SK-N-SH treated with all-trans-retinoic acid at 6 μM for 48 hours (cell line): ENCODE results near the gene ZNF185.

ENCODE experiments used
- BACH2 ChIP-seq: fragments of 250-450 bp; sonication (Bioruptor Pico); IDR thresholded peaks from 2 replicates; pipeline ENCODE4 v1.9.0; 2021; ENCODE audit warnings: mild to moderate bottlenecking, borderline replicate concordance
- CSDC2 ChIP-seq: fragments of 250-450 bp; sonication (Bioruptor Pico); IDR thresholded peaks from 2 replicates; pipeline ENCODE4 v1.5.0; 2020; ENCODE audit warnings: mild to moderate bottlenecking, moderate library complexity
- CSRNP3 ChIP-seq: fragments of 250-450 bp; sonication (Bioruptor Pico); IDR thresholded peaks from 2 replicates; pipeline ENCODE4 v1.5.1; 2021; ENCODE audit warnings: mild to moderate bottlenecking, moderate library complexity
- GLIS3 ChIP-seq: fragments of 250-450 bp; sonication (Bioruptor Pico); IDR thresholded peaks from 2 replicates; pipeline ENCODE4 v1.5.0; 2020; ENCODE audit warnings: mild to moderate bottlenecking, moderate library complexity
- ISL1 ChIP-seq: fragments of 250-450 bp; sonication (Bioruptor Pico); IDR thresholded peaks from 2 replicates; pipeline ENCODE4 v2.1.2; 2022; ENCODE audit warnings: mild to moderate bottlenecking, moderate library complexity
- PATZ1 ChIP-seq: fragments of 250-450 bp; sonication (Bioruptor Pico); IDR thresholded peaks from 2 replicates; pipeline ENCODE4 v1.8.0; 2020; ENCODE audit warnings: mild to moderate bottlenecking, moderate library complexity, borderline replicate concordance
- SNAI2 ChIP-seq: fragments of 250-450 bp; sonication (Bioruptor Pico); IDR thresholded peaks from 2 replicates; pipeline ENCODE4 v1.5.0; 2020; ENCODE audit warnings: mild to moderate bottlenecking, moderate library complexity
- TF ChIP-seq, protein P1 (sequence below): fragments of 250-450 bp; sonication (Bioruptor Pico); IDR thresholded peaks from 2 replicates; pipeline ENCODE4 v1.5.0; 2020; ENCODE audit warnings: mild to moderate bottlenecking, moderate library complexity

DNA sequence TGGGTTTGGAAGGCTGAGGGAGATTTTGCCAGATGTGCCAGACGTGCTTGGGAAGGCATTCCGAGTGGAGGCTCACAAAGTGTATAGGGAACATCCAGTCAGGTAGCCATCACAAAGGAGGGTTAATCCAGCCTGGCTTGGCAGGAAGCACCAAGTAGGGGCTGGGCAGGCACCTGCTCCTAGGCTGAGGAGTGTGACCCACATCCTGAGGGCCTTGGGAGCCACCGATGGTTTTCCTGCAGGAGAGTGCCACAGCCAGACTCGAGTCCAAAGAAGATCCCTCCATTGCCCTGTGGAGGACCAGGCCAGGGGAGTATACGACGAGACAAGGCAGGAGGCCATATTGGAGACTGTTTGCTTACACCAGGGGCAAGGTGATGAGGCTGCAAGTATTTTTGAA is 48.8 kb downstream of the ZNF185 start:
- TF ChIP-seq ISL1 (no peak), PATZ1 (no peak), CSRNP3 (CRISPR knock-in tag) (no peak), GLIS3 (CRISPR knock-in tag) (no peak), SNAI2 (CRISPR knock-in tag) (no peak), BACH2 (CRISPR knock-in tag) (no peak), CSDC2 (no peak)
- TF ChIP-seq, protein P1, sequence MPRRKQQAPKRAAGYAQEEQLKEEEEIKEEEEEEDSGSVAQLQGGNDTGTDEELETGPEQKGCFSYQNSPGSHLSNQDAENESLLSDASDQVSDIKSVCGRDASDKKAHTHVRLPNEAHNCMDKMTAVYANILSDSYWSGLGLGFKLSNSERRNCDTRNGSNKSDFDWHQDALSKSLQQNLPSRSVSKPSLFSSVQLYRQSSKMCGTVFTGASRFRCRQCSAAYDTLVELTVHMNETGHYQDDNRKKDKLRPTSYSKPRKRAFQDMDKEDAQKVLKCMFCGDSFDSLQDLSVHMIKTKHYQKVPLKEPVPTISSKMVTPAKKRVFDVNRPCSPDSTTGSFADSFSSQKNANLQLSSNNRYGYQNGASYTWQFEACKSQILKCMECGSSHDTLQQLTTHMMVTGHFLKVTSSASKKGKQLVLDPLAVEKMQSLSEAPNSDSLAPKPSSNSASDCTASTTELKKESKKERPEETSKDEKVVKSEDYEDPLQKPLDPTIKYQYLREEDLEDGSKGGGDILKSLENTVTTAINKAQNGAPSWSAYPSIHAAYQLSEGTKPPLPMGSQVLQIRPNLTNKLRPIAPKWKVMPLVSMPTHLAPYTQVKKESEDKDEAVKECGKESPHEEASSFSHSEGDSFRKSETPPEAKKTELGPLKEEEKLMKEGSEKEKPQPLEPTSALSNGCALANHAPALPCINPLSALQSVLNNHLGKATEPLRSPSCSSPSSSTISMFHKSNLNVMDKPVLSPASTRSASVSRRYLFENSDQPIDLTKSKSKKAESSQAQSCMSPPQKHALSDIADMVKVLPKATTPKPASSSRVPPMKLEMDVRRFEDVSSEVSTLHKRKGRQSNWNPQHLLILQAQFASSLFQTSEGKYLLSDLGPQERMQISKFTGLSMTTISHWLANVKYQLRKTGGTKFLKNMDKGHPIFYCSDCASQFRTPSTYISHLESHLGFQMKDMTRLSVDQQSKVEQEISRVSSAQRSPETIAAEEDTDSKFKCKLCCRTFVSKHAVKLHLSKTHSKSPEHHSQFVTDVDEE (CRISPR knock-in tag), result no peak
